Breast epithelium (tissue), 4 donors: ENCODE results near the gene PXDN. TPM values are rescaled to one million over a fixed set of nuclear protein-coding genes. Genes with fewer than 3 reads are reported as not detected.

Experiments used
- DNase-seq, 2 donors: peaks; one replicate each; pipeline ENCODE4 v3.0.0-alpha.2; 2019; ENCODE audit warnings: low spot score in 2 of 2
- H3K27ac ChIP-seq, 2 donors: fragments of 200-600 bp; sonication (generic) in 1 of 2; one replicate each; pipeline ENCODE4 v1.5.1; 2016 to 2019; ENCODE audit warnings: mild to moderate bottlenecking in 1 of 2
- H3K27me3 ChIP-seq, 2 donors: fragments of 200-600 bp; sonication (generic) in 1 of 2; one replicate each; pipeline versions ENCODE4 v1.5.1 to v1.6.0; 2017 to 2019; ENCODE audit warnings: control low read depth in 1 of 2, mild to moderate bottlenecking in 1 of 2
- H3K36me3 ChIP-seq: fragments of 200-600 bp; one replicate; pipeline ENCODE4 v1.5.1; 2019
- H3K4me1 ChIP-seq, 2 donors: fragments of 200-600 bp; sonication (generic); one replicate each; pipeline ENCODE4 v1.5.1; 2016 to 2019; ENCODE audit warnings: control low read depth in 1 of 2
- H3K4me3 ChIP-seq, 3 donors: fragments of 200-600 bp; sonication (generic); 1 replicate in 2 of 3; 2 replicates in 1 of 3; pipeline ENCODE4 v1.5.1; 2016 to 2019; ENCODE audit warnings: mild to moderate bottlenecking in 3 of 3, moderate library complexity in 2 of 3
- H3K9me3 ChIP-seq, 2 donors: fragments of 200-600 bp; sonication (generic) in 1 of 2; one replicate each; pipeline ENCODE4 v1.5.1; 2016 to 2019; ENCODE audit warnings: control low read depth in 1 of 2
- CTCF ChIP-seq, 3 donors: fragments of 450-650 bp; IDR thresholded peaks; one replicate each; pipeline ENCODE4 v1.5.1; 2016 to 2017; ENCODE audit warnings: antibody characterized with exemption in 3 of 3, mild to moderate bottlenecking in 3 of 3, moderate library complexity in 3 of 3
- POLR2A ChIP-seq: fragments of 450-650 bp; IDR thresholded peaks from one replicate; pipeline ENCODE4 v1.6.1; 2016; ENCODE audit warnings: antibody characterized with exemption, mild to moderate bottlenecking, moderate library complexity
- POLR2AphosphoS5 ChIP-seq, 3 donors: sonication (generic); formaldehyde crosslinking; IDR thresholded peaks; one replicate each; pipeline ENCODE4 v1.6.1; 2017; ENCODE audit warnings: antibody characterized with exemption in 3 of 3
- intact Hi-C: fragments of 100-400 bp; cut with DNase I; formaldehyde crosslinking; loops from one replicate; pipeline ENCODE4 v1.15.1; 2023; ENCODE audit warnings: low total_unique reads
- total RNA-seq, 3 donors: library from RNA; depleted of rRNA; stranded (reverse); fragments of >200 nt; gene quantifications; one replicate each; pipeline ENCODE4 v1.1.0, GENCODE V29; 2016

PXDN gene
- total RNA-seq, 3 donors from 2014 or later, result 42.4 to 108 (median 64.2) TPM

- peaks cover 5% of the 10 kb centered on the region for H3K36me3 ChIP-seq
These were observed 99.9 kb downstream of the PXDN start for GRCh38 chr2:1644427-1644826.

GRCh38 chr2:1642993-1643619 lies 101.2 kb downstream of the PXDN start:
- no peak for DNase-seq
- TF ChIP-seq CTCF (IDR thresholded peaks at IDR 0.05), result no peak
- TF ChIP-seq POLR2A, result no peak
- TF ChIP-seq POLR2AphosphoS5 (IDR thresholded peaks at IDR 0.05), result no peak
- no peaks in the 10 kb centered on the region for H3K4me1 ChIP-seq
- intact Hi-C loops, result no loop called here
- no peaks in the 10 kb centered on the region for H3K27me3 ChIP-seq
- no peak overlapping the region for H3K4me3 ChIP-seq
- no peaks in the 10 kb centered on the region for H3K36me3 ChIP-seq
- no peak overlapping the region for H3K27ac ChIP-seq
- no peaks in the 10 kb centered on the region for H3K9me3 ChIP-seq

More at GRCh38 chr2:1644427-1644826, 99.9 kb downstream of the PXDN start:
- no peak overlapping the region for H3K4me3 ChIP-seq
- intact Hi-C loops, result no loop called here
- no peaks in the 10 kb centered on the region for H3K27me3 ChIP-seq
- H3K27ac ChIP-seq, result no peak overlapping the region
- no peaks in the 10 kb centered on the region for H3K9me3 ChIP-seq
- no peak for DNase-seq
- TF ChIP-seq CTCF (IDR thresholded peaks at IDR 0.05) (no peak), POLR2AphosphoS5 (IDR thresholded peaks at IDR 0.05) (no peak), POLR2A (no peak)
- H3K4me1 ChIP-seq, result no peaks in the 10 kb centered on the region

GRCh38 chr2:1642066-1642861 lies 102.1 kb downstream of the PXDN start:
- H3K4me1 ChIP-seq, result no peaks in the 10 kb centered on the region
- intact Hi-C loops, result no loop called here
- no peak for DNase-seq
- H3K9me3 ChIP-seq, result no peaks in the 10 kb centered on the region
- H3K27ac ChIP-seq, result no peak overlapping the region
- TF ChIP-seq POLR2AphosphoS5 (IDR thresholded peaks at IDR 0.05), result no peak
- TF ChIP-seq POLR2A, result no peak
- no peak for TF ChIP-seq CTCF (IDR thresholded peaks at IDR 0.05)
- H3K36me3 ChIP-seq, result no peaks in the 10 kb centered on the region
- no peaks in the 10 kb centered on the region for H3K27me3 ChIP-seq
- no peak overlapping the region for H3K4me3 ChIP-seq

- intact Hi-C loops, result no loop called here
- Histone ChIP-seq H3K27me3 (no peaks in the 10 kb centered on the region), H3K4me3 (no peak overlapping the region), H3K4me1 (no peaks in the 10 kb centered on the region), H3K27ac (no peak overlapping the region), H3K9me3 (no peaks in the 10 kb centered on the region), H3K36me3 (no peaks in the 10 kb centered on the region)
- TF ChIP-seq POLR2AphosphoS5 (IDR thresholded peaks at IDR 0.05) (no peak), CTCF (IDR thresholded peaks at IDR 0.05) (no peak)
- no peak for DNase-seq
These were observed 102.8 kb downstream of the PXDN start for GRCh38 chr2:1641523-1641922.
